ENCODE measurements around the gene ITGA7. TPM values are rescaled to one million over a fixed set of nuclear protein-coding genes. Genes with fewer than 3 reads are reported as not detected.
"Not testable (repeated sequence)": the region's sequence is repeated elsewhere in the genome, so short reads cannot be mapped to it uniquely, and the experiment has no call there.

The ITGA7 gene
- polyA plus RNA-seq, 4 donors, result 21.1 to 46.5 (median 39.0) TPM

DNA sequence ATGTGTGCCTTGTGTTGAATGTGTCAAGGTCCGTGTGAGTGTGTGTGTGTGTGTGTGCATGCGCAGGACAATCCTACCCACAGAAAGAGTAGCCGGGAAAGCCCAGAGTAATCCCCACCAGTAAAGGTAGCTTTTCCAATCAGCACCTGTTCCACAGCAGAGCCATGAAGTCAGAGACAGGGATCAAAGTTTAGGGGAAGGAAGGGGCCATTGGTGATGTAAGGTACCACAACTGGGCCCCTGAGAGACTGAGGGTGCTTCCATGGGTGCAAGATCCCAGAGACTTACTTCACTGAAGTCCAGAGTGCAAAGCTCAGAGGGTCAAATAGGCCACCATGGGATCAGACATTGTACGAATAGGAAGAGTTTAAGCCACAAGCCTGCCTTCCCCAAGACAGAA, 50.5 kb downstream of the ITGA7 start:
- DNase-seq (ENCODE audit: low read depth in 4 of 4, low spot score in 3 of 4), result no peak

DNA sequence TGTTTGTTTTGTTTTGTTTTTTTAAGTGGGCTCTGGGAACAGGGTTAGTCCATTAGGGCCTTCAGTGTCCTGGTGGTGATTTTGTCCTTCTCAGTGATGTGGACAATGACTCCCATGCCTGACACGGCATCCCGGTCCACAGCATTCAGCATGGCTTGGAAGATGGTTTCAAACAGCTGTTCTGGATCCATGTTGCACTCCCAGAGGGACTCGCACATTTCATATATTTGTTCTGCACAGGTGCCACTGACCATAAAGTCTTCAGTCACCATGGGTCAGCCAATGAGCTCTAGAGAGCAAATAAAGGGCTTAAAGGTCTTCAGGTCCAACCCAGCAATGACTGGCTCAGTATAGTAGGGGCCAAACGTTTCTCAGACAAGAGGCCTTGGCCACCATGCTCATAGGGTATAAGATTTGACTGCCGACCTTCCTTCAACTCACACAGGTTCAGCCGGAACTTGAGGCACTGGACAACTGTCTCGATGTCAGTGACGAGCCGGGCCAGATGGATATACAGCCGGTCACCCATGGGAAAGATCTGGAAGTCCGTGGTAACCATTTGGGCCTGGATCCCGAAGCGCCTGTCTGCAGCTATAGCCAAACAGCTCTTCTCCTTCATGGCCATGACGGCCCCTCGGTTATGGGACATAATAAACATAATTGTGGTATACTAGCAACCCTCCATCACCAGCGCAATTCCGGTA, 53.0 kb downstream of the ITGA7 start:
- no peak for DNase-seq (ENCODE audit: low read depth in 4 of 4, low spot score in 3 of 4)

DNA sequence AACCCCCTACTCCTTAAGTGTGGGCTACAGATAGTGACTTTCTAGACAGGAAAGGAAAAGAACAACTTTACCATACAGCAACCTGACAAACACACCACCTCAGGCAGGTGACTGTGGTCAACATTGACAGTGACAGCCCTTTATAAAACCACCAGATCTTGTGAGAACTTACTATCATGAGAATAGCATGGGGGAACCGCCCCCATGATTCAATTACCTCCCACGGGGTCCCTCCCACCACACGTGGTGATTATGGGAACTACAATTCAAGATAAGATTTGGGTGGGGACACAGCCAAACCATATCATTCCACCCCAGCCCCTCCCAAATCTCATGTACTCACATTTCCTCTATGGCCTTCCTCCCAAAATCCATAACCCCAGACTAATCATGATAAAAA, 54.7 kb downstream of the ITGA7 start:
- no peak for DNase-seq (ENCODE audit: low read depth in 4 of 4, low spot score in 3 of 4)

DNA sequence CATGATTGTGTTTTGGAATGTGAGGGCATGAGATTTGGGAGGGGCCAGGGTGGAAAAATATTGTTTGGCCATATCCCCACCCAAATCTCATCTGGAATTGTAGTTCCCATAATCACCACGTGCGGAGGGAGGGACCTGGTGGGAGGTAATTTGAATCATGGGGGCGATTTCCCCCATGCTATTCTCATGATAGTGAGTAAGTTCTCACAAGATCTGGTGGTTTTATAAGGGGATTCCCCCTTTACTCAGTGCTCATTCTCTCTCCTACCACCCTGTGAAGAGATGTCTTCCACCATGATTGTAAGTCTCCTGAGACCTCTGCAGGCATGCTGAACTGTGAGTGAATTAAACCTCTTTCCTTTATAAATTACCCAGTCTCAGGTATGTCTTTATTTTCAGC, 55.4 kb downstream of the ITGA7 start:
- no peak for DNase-seq (ENCODE audit: low read depth in 4 of 4, low spot score in 3 of 4)

DNA sequence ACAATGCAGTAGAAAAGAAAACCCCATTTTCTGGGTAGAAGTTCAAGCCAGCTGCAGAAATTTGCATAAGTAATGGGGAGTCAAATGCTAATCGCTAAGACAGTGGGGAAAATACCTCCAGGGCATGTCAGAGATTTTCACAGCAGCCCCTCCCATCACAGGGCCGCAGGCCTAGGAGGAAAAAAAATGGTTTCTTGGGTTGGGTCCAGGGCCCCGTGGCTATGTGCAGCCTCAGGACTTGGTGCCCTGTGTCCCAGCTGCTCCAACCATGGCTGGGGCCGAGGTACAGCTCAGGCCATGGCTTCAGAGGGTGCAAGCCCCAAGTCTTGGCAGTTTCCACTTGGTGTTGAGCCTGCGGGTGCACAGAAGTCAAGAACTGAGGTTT, 56.4 kb downstream of the ITGA7 start:
- DNase-seq (ENCODE audit: low read depth in 4 of 4, low spot score in 3 of 4), result no peak

DNA sequence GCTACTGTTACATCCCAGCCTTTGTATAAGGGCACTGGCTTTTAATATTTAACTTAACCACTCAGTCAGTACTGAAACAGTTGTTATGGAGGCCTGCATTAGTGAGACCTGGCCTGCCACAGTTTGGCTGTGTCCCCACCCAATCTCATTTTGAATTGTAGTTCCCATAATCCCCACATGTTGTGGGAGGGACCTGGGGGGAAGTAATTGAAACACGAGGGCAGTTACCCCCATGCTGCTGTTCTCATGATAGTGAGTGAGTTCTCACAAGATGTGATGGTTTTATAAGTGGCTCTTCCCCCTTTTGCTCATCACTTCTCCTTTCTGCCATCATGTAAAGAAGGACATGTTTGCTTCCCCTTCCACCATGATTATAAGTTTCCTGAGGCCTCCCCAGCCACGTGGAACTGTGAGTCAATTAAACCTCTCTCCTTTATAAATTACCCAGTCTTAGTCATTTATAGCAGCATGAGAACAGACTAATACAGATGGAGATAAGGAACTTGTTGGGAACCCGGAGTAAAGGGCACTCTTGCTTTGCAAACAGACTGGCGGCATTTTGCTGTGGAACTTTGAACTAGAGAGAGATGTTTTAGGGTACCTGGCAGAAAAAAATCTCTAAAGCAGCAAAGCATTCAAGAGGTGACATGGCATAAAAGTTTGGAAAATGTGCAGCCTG, 56.9 kb downstream of the ITGA7 start:
- not testable (repeated sequence) for DNase-seq (ENCODE audit: low read depth in 4 of 4, low spot score in 3 of 4)

DNA sequence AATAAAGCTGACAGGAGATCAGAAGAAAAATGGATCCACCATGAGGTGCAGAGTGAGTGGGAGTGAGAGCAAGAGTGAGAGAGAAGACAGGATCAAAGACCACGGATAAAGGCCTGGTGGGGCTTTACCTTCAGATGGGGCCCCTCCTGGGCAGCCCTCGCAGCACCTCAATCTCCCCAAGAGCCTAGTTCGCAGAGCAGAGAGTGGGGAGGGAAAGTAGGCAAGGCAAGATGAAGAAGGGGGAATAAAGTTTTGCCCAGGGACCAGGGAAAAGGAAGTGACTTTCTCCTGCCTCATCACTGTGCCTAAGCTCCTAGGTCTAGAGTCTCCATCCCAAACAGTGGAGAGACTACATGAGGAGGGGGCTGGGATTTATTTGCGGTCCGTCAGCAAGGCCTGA, 60.7 kb downstream of the ITGA7 start:
- DNase-seq (ENCODE audit: low read depth in 4 of 4, low spot score in 3 of 4), result no peak

DNA sequence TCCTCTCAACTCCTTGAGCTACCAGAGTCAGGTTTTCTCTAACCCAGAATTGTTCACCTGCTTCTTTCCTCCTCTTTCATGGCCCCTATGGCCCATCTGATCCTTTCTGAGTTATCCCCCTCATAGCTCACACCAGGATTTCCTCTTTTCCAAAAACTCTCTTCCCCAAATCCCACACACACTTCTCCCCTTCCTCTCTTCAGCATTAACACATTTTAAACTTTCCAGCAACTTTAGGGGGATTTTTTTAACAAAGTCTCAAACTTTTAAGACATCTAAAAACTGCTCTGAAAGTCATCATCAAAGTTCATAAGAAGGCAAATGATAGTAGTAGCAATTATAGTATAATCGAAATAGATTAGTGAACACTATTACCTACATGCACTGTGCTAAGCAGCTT, 63.1 kb downstream of the ITGA7 start:
- DNase-seq (ENCODE audit: low read depth in 4 of 4, low spot score in 3 of 4), result no peak

DNA sequence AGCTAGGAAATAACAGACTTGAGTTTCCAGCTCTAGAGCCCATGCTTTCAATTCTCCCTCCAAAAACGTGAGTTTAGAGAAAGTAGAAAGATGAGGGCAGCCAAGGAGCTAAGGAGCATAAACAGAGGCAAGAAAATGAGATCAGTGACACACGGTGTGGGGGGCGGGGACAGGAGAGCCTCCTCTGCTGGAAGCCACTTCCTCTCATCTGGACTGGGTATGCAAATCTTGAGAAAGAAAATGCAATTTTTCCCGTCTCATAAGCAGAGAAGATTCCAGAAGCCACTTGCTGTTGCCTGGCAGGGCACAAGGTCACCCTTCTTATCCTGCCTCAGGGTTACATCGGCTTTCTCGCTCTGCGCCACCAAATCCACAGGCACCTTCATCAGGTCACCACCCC, 65.0 kb downstream of the ITGA7 start:
- no peak for DNase-seq (ENCODE audit: low read depth in 4 of 4, low spot score in 3 of 4)

DNA sequence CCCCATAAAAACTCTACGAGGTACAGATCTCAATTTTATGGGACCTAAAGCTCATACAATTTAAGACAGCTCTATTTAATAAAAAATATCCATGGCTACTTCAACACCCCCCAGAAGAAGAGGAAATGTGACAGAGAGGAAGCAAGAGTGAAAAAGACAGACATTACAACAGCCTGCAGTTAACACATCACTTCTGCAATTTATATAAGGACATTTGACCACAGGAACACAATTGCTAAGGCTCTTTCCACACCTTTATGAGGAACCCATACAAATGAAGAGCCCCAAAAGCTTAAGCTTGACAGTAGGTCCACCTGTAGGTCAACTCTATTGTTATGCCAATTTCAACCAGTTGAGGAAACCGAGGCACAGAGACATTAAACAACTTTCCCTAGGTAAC, 65.4 kb downstream of the ITGA7 start:
- DNase-seq (ENCODE audit: low read depth in 4 of 4, low spot score in 3 of 4), result no peak

DNA sequence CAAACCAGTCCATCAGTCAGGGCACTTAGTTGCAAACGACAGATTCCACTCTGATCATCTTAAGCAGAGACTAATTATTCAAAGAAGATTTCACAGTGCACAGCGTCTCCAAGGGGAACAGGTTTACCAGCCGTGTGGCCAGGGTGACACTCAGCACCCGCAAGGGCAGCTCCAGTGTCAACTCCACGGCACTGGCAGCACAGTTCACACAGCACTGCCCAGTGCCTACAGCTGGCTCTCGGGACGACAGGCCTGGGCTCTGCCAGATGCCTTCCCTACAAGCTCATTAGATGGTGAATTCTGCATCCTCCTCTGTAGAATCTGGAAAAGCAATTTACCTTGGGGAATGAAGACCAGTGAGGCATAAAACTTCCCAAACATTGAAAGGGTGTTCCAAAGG, 66.1 kb downstream of the ITGA7 start:
- no peak for DNase-seq (ENCODE audit: low read depth in 4 of 4, low spot score in 3 of 4)

DNA sequence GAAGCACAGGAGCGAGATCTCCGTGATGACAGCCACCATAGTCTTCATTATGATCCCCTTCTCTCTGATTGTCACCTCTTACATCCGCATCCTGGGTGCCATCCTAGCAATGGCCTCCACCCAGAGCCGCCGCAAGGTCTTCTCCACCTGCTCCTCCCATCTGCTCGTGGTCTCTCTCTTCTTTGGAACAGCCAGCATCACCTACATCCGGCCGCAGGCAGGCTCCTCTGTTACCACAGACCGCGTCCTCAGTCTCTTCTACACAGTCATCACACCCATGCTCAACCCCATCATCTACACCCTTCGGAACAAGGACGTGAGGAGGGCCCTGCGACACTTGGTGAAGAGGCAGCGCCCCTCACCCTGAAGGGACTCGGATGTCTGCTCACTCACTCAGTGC, 70.2 kb downstream of the ITGA7 start:
- DNase-seq (ENCODE audit: low read depth in 4 of 4, low spot score in 3 of 4), result no peak

DNA sequence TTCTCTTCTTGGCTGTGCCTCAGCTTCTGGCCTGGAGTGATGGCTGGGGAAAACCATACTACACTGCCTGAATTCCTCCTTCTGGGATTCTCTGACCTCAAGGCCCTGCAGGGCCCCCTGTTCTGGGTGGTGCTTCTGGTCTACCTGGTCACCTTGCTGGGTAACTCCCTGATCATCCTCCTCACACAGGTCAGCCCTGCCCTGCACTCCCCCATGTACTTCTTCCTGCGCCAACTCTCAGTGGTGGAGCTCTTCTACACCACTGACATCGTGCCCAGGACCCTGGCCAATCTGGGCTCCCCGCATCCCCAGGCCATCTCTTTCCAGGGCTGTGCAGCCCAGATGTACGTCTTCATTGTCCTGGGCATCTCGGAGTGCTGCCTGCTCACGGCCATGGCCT, 70.9 kb downstream of the ITGA7 start, which contains the start of gene OR10P1:
TSS of gene OR10P1 (plus strand) at position 40 of the 400 bp plus-strand sequence. CDS start at position 40, 0 bp downstream.
- no peak for DNase-seq (ENCODE audit: low read depth in 4 of 4, low spot score in 3 of 4)

DNA sequence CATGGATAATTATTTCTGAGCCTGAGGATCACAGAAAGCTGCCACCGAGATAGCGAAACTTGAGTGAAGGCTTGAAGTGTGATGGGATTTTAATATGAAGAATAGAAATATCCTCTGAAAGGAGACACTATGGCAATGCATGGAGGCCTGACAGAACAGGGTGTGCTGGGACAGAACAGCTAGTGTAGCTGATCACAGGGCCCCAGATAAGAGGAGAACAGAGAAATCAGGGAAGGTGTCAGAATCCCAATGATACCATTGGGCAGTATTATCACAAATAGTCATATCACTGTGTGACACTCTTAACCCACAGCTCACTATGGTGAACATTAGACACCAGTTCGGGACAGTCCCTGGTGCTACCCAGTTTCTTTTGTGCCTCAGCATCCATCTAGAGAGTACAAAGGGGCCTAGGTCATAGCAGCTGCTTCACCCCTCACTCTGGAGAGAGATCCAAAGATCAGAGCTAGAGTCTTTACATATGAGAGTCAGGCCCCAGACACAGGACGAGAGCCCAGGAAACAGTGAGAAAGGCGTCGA, 71.5 kb downstream of the ITGA7 start:
- DNase-seq (ENCODE audit: low read depth in 4 of 4, low spot score in 3 of 4), result no peak

Other genes with a start within 250 kb of the ITGA7 start
- not detected for gene OR6C70, start 237.8 kb downstream of the ITGA7 start, polyA plus RNA-seq (ENCODE audit: insufficient read length in 4 of 4)
- not detected for gene OR6C68, start 215.5 kb downstream of the ITGA7 start, polyA plus RNA-seq (ENCODE audit: insufficient read length in 4 of 4)
- not detected for gene OR6C4, start 158.3 kb downstream of the ITGA7 start, polyA plus RNA-seq (ENCODE audit: insufficient read length in 4 of 4)
- not detected for gene OR2AP1, start 135.4 kb downstream of the ITGA7 start, polyA plus RNA-seq (ENCODE audit: insufficient read length in 4 of 4)
- gene OR10P1, start 71.0 kb downstream of the ITGA7 start, polyA plus RNA-seq (ENCODE audit: insufficient read length in 4 of 4), result not detected
- gene BLOC1S1, start 8.1 kb upstream of the ITGA7 start, polyA plus RNA-seq (ENCODE audit: insufficient read length in 4 of 4), result 100 to 1,000 TPM in 3 of 4 donors, 10 to 100 TPM in 1; 79.4 to 122 (median 114) TPM
- 10 to 100 TPM in 3 of 4 donors, 1 to 10 TPM in 1; 8.4 to 38.2 (median 21.1) TPM for gene RDH5, start 12.5 kb upstream of the ITGA7 start, polyA plus RNA-seq (ENCODE audit: insufficient read length in 4 of 4)
- gene CD63, start 21.1 kb upstream of the ITGA7 start, polyA plus RNA-seq (ENCODE audit: insufficient read length in 4 of 4), result 100 to 1,000 TPM; 617 to 773 (median 715) TPM
- gene GDF11, start 35.2 kb upstream of the ITGA7 start, polyA plus RNA-seq (ENCODE audit: insufficient read length in 4 of 4), result 10 to 100 TPM; 21.1 to 26.2 (median 23.8) TPM
- gene SARNP, start 109.8 kb upstream of the ITGA7 start, polyA plus RNA-seq (ENCODE audit: insufficient read length in 4 of 4), result 100 to 1,000 TPM; 101 to 141 (median 116) TPM
- gene ORMDL2, start 110.1 kb upstream of the ITGA7 start, polyA plus RNA-seq (ENCODE audit: insufficient read length in 4 of 4), result 10 to 100 TPM; 17.7 to 35.6 (median 34.0) TPM
- 10 to 100 TPM; 31.7 to 43.6 (median 39.2) TPM for gene DNAJC14, start 121.7 kb upstream of the ITGA7 start, polyA plus RNA-seq (ENCODE audit: insufficient read length in 4 of 4)
- gene MMP19, start 135.0 kb upstream of the ITGA7 start, polyA plus RNA-seq (ENCODE audit: insufficient read length in 4 of 4), result 1 to 10 TPM in 3 of 4 donors, under 1 TPM in 1; 0.99 to 9.0 (median 1.1) TPM
- 10 to 100 TPM; 28.1 to 39.1 (median 35.7) TPM for gene PYM1, start 220.0 kb upstream of the ITGA7 start, polyA plus RNA-seq (ENCODE audit: insufficient read length in 4 of 4)
- gene DGKA, start 223.3 kb upstream of the ITGA7 start, polyA plus RNA-seq (ENCODE audit: insufficient read length in 4 of 4), result 10 to 100 TPM; 18.2 to 28.1 (median 23.5) TPM